HG03558 (cell line): ENCODE data around the gene CANT1.

Experiments
- ATAC-seq: cut with Tn5 transposase; IDR thresholded peaks from one replicate; pipeline ENCODE4 v1.9.1; 2021; ENCODE audit warnings: moderate number of reproducible peaks; ENCODE audit not compliant: unreplicated experiment; ENCODE audit errors: extremely low read depth

Gene CANT1

GRCh38 chr17:78998311-78999055 is 11.1 kb downstream of the CANT1 start:
- ATAC-seq: no peak

GRCh38 chr17:78997881-78998280 is 11.7 kb downstream of the CANT1 start:
- no peak for ATAC-seq

GRCh38 chr17:78997231-78997741 is 12.3 kb downstream of the CANT1 start:
- no peak for ATAC-seq

GRCh38 chr17:78996781-78997201 is 12.8 kb downstream of the CANT1 start:
- ATAC-seq: no peak

- ATAC-seq: no peak
These were observed 13.7 kb downstream of the CANT1 start for GRCh38 chr17:78995761-78996451.

- ATAC-seq: no peak
These were observed 14.4 kb downstream of the CANT1 start for GRCh38 chr17:78995022-78995760.

GRCh38 chr17:78993981-78994671 is 15.4 kb downstream of the CANT1 start:
- ATAC-seq: no peak

- no peak for ATAC-seq
These were observed 16.2 kb downstream of the CANT1 start for GRCh38 chr17:78993241-78993956.

GRCh38 chr17:78992542-78993212 is 16.9 kb downstream of the CANT1 start:
- no peak for ATAC-seq

GRCh38 chr17:78991906-78992532 is 17.5 kb downstream of the CANT1 start:
- no peak for ATAC-seq

GRCh38 chr17:78991017-78991738 is 18.4 kb downstream of the CANT1 start:
- no peak for ATAC-seq

- no peak for ATAC-seq
These were observed 19.1 kb downstream of the CANT1 start for GRCh38 chr17:78990349-78991016.

GRCh38 chr17:78988152-78988551 is 21.4 kb downstream of the CANT1 start:
- ATAC-seq: no peak

- no peak for ATAC-seq
These were observed 22.8 kb downstream of the CANT1 start for GRCh38 chr17:78986649-78987328.

- no peak for ATAC-seq
These were observed 23.4 kb downstream of the CANT1 start for GRCh38 chr17:78986048-78986648.

- no peak for ATAC-seq
These were observed 24.2 kb downstream of the CANT1 start for GRCh38 chr17:78985395-78985794.
